Bronchial epithelial cell (primary cell): ENCODE measurements around the gene ALDH16A1. TPM values are rescaled to one million over a fixed set of nuclear protein-coding genes. Genes with fewer than 3 reads are reported as not detected.
"Not testable (repeated sequence)": the region's sequence is repeated elsewhere in the genome, so short reads cannot be mapped to it uniquely, and the experiment has no call there.

Source experiments
- DNase-seq: peaks from one replicate; pipeline ENCODE4 v3.0.0-alpha.2; 2010; ENCODE audit warnings: low read depth
- FAIRE-seq: peaks from 2 replicates; lab custom pipeline; 2011; peaks lifted over from hg19 to GRCh38; lab: Jason Lieb, UNC
- H3K27me3 ChIP-seq: 2 replicates; pipeline ENCODE4 v1.5.1; 2011; ENCODE audit warnings: low read length; ENCODE audit not compliant: control insufficient read depth, insufficient read depth
- H3K36me3 ChIP-seq: 2 replicates; pipeline ENCODE4 v1.5.1; 2011; ENCODE audit warnings: low read length; ENCODE audit not compliant: control insufficient read depth, insufficient read depth
- H3K4me3 ChIP-seq: 2 replicates; pipeline ENCODE4 v1.5.1; 2011; ENCODE audit warnings: mild to moderate bottlenecking, low read depth, low read length, control low read depth
- CTCF ChIP-seq: IDR thresholded peaks from 2 replicates; pipeline ENCODE4 v1.5.1; 2011; ENCODE audit warnings: mild to moderate bottlenecking, moderate library complexity, low read length, control low read depth, inconsistent platforms; ENCODE audit not compliant: insufficient read depth, severe bottlenecking
- total RNA-seq: library from RNA; depleted of rRNA; stranded (reverse); fragments of >200 nt; gene quantifications from 2 replicates; pipeline ENCODE4 v1.2.1, GENCODE V29; 2014

ALDH16A1 gene
- total RNA-seq, 1 donor from 2014 or later: 29.2 TPM

- FAIRE-seq: no peak
These were observed 10.2 kb upstream of the ALDH16A1 start for GRCh38 chr19:49442771-49443365.

GRCh38 chr19:49443366-49444099 lies 9.5 kb upstream of the ALDH16A1 start:
- Histone ChIP-seq H3K4me3 (peak overlapping the region; percentile 71), H3K36me3 (peaks cover 15% of the 10 kb centered on the region), H3K27me3 (peaks cover 25% of the 10 kb centered on the region)
- peak; percentile 91 for TF ChIP-seq CTCF
- DNase-seq (peak; percentile 78), FAIRE-seq (peak; percentile 64)

More at GRCh38 chr19:49442771-49443365, 10.2 kb upstream of the ALDH16A1 start:
- peaks cover 31% of the 10 kb centered on the region for H3K27me3 ChIP-seq
- peak overlapping the region; percentile 71 for H3K4me3 ChIP-seq
- TF ChIP-seq CTCF: no peak
- DNase-seq: peak; percentile 77
- peaks cover 9% of the 10 kb centered on the region for H3K36me3 ChIP-seq

- peaks cover 19% of the 10 kb centered on the region for H3K27me3 ChIP-seq
- H3K36me3 ChIP-seq: peaks cover 15% of the 10 kb centered on the region
- not testable (repeated sequence) for H3K4me3 ChIP-seq, FAIRE-seq, DNase-seq
These were observed 8.8 kb upstream of the ALDH16A1 start for GRCh38 chr19:49444100-49444700.

GRCh38 chr19:49445997-49446396 lies 7.0 kb upstream of the ALDH16A1 start:
- FAIRE-seq (no peak), DNase-seq (no peak)
- H3K27me3 ChIP-seq: peaks cover 8% of the 10 kb centered on the region
- peaks cover 15% of the 10 kb centered on the region for H3K36me3 ChIP-seq
- TF ChIP-seq CTCF: no peak
- no peak overlapping the region for H3K4me3 ChIP-seq

- Histone ChIP-seq H3K4me3 (no peak overlapping the region), H3K36me3 (peaks cover 15% of the 10 kb centered on the region), H3K27me3 (no peaks in the 10 kb centered on the region)
- DNase-seq (no peak), FAIRE-seq (no peak)
- TF ChIP-seq CTCF: no peak
These were observed 5.3 kb upstream of the ALDH16A1 start for GRCh38 chr19:49447485-49448431.
